Pulmonary artery endothelial cell (primary cell): ENCODE results near the gene MIEF1. TPM values are rescaled to one million over a fixed set of nuclear protein-coding genes. Genes with fewer than 3 reads are reported as not detected.
A peak's percentile ranks its signal among the peaks of the same experiment; 100 is the strongest.

ENCODE experiments used
- DNase-seq: peaks from one replicate; pipeline ENCODE4 v3.0.0-alpha.2; 2011; ENCODE audit warnings: low read depth, low spot score
- total RNA-seq: library from RNA; depleted of rRNA; stranded (reverse); fragments of >200 nt; gene quantifications from 2 replicates; pipeline ENCODE4 v1.2.3, GENCODE V29; 2014

MIEF1 gene
- total RNA-seq = 24.1 and 27.2 TPM in 2 replicates

DNA sequence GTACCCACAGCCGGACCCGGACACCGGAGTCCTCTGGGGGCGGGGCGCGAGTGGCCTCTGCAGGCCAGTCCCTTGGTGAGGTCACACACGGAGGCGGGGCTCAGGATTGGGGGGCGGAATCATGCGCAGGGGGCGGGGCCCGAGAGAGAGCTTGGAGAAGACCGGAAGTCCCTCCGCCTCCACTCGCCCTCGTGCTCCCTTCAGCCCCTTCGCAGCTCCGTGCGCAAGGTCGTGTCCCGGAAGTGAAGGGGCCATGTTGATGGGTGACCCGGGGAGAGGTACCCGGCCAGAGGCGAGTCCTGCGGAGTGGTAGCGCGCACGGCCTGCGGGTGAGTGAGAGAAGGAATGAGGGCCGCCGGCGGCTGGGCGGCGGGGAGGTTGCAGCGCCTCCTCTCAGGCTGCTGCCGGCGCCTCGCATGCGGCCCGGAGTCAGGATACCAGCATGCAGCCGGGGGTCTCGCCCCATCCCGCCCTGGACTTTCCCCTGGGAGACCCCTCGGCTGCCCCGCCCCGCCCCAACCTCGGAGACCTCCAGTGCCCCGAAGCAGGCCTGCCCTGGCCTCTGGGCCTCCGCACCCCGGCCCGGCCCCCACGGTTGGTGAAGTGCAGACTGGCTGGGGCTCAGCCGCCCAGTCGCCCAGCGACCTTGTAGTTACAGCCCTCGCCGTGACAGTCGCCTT lies at the start of gene MIEF1:
Gene MIEF1, plus strand, starts transcription at position 182 of the 680 bp plus-strand sequence. CDS start 9,005 bp downstream, outside the sequence.
- peak; percentile 71 for DNase-seq

GRCh38 chr22:39452740-39453040 lies 49.4 kb upstream of the MIEF1 start:
- DNase-seq = no peak

DNA sequence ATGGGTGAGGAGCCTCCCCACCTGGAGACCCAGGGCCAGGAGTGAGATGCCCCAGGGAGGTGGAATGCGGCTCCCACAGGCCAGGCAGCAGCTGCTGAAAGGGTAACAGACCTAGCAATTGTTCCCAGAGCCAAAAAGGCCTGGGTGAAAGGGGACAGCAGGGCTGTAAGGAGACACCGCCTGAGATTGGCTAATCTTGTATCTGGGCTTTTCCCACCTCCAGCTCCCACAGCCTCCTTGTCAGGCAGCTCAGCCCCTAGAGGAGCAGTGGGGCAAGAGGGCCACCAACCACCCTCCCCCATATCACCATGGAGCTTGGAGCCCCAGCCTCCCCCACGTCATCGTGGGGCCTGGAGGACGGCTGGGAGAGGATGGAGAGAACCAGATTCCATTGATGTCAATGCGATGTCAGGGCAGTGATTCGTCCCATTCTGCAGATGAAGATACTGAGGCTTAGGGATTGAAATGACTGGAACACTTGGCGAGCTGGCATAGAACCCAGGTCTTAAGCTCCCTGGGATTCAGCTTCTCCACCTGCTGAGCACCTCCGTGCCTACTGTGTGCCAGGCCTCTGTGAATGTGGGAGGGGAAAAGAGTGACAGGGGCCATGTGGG lies 48.2 kb upstream of the MIEF1 start:
- no peak for DNase-seq

DNA sequence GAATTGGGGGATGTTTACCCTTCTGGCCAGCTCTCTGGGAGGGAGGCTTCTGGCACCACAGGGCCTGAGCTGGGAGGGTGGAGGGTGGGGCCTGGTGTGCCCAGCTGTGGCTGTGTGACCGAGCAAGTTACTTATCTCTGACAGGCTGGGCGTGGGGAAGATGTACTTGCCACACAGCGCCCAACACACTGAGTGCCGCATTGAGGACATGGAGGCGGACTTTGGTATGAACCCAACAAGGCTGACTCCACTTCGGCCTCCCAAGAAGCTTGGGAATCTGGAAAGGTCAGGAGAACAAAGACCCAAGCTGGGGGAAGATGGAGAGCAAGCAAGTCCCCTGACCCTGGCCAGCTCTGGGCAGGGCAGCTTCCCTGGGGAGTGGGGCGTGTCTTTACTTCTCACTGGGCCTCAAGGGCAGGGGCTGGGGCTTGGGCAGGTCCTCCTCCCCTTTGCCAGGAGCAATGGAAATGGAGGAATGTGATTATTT lies 47.7 kb upstream of the MIEF1 start:
- no peak for DNase-seq

- DNase-seq = no peak
Observed at GRCh38 chr22:39456522-39457197, 45.4 kb upstream of the MIEF1 start, which contains the start of gene MGAT3. TSS of gene MGAT3 (plus strand) at chr22:39457012. CDS start at chr22:39487348, 30,336 bp downstream.

- DNase-seq = no peak
Observed at GRCh38 chr22:39457198-39457555, 44.9 kb upstream of the MIEF1 start.

DNA sequence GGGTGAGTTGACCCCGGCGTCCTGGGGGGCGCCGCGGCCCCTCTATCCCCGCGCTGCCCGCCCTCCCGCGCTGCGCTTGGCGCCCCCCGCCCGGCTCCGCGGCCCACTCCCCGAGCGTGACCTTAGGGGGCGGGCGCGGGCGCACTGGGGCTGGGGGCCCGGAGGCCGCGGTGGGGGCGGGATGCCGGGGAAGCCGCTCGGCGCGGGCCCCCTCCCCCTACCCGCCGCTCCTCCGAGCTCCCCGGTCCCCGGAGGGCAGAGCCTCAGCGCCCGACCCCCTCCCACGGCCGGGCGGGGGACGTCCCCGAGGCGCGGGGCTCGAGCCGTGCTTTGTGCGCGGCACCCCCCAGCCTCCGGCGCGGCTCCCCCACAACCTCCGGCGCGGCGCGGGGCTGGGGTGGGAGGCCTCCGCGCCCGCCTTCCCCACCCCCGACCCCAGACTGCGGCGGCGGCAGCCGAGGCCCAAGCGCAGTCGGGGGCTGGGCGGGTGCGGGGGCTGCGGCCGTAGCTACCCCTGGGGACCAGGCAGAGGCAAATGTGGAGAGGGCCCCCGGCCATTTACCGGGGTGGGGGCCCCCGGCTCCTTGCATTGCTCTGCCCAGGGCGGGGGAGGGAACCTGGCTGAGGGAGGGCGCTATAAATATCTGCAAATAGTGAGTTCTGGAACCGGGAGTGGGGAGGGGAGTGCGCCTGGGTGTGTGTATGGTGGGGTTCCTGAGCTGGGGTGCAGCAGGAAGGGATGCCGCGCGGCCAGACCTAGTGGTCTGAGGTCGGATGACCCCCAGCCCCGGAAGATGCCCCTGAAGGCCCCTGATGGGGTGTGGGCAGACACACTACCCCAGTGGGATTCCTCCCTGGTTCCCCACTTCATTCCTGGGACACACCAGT lies 44.3 kb upstream of the MIEF1 start:
- no peak for DNase-seq

DNA sequence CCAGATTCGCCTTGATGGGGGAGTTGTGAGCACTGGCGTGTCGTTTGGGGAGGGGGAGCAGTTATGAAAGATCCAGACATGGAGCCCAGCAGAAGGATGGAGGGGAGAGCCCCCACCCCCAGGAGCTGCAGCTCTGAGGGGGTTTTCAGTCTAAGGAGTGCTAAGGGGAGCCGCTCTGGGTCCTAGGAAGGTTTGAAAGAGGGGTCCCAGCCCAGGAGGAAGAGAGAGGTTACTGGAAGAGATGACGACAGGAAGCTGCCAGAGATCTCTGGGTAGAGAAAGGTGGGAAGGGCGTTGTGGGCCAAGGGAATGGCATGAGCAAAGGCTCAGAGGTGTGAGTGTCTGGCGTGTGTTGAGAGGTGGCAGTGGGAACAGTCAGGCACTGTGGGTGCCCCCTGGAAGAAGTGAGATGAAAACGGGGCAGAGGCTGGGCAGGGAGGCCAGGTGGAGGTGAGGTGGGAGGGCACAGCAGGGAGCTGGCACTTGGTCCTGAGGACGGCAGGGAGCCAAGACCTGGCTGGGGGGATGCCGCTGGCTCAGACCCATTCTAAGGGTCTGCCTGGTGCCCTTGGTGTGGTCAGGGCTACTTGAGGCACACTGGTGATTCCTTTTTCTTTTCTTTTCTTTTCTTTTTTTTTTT lies 43.5 kb upstream of the MIEF1 start:
- DNase-seq = no peak

- no peak for DNase-seq
Observed at GRCh38 chr22:39459681-39460080, 42.4 kb upstream of the MIEF1 start.

GRCh38 chr22:39462443-39463221 lies 39.5 kb upstream of the MIEF1 start:
- no peak for DNase-seq

- DNase-seq = no peak
Observed at GRCh38 chr22:39463277-39463676, 38.8 kb upstream of the MIEF1 start.

- DNase-seq = no peak
Observed at GRCh38 chr22:39463931-39464390, 38.1 kb upstream of the MIEF1 start.

GRCh38 chr22:39466228-39467006 lies 35.7 kb upstream of the MIEF1 start:
- no peak for DNase-seq

DNA sequence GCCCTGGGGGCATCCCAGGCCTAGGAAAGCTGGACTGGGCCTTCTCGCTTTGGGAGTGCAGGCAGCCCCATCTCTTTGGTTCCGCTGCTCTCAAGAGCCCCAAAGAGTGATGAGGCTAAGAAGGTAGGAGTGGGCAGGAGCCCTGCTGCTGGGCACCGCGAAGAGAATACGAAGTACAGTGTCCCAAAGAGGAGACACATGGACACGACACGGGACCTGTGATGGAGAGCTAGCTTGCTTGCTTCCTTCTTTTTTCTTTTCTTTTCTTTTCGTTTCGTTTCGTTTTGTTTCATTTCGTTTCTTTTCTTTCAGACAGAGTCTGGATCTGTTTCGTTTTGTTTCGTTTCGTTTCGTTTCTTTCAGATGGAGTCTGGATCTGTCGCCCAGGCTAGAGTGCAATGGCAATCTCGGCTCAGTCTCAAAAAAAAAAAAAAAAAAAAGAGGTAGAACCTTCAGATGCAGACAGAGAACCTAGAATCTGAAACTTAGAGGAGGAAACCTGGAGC lies 34.6 kb upstream of the MIEF1 start:
- no peak for DNase-seq

- DNase-seq = no peak
Observed at GRCh38 chr22:39468487-39469325, 33.4 kb upstream of the MIEF1 start.

DNA sequence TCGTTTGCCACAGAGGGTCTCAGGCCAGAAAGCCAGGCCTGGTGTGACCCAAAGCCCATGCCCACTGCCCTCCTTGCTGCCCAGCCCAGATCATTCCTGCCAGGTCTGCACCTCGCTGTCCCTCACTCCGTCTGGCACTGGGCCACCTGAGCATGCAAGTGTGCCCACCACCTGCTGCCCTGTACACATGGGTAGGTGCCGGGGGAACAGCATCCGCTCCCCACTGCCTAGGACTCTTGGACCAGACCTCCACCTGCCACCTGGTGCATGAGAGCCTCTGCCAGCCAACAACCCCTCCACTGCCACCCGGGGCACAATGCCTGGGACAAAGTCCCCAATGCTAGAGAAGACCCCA lies 32.8 kb upstream of the MIEF1 start:
- no peak for DNase-seq

DNA sequence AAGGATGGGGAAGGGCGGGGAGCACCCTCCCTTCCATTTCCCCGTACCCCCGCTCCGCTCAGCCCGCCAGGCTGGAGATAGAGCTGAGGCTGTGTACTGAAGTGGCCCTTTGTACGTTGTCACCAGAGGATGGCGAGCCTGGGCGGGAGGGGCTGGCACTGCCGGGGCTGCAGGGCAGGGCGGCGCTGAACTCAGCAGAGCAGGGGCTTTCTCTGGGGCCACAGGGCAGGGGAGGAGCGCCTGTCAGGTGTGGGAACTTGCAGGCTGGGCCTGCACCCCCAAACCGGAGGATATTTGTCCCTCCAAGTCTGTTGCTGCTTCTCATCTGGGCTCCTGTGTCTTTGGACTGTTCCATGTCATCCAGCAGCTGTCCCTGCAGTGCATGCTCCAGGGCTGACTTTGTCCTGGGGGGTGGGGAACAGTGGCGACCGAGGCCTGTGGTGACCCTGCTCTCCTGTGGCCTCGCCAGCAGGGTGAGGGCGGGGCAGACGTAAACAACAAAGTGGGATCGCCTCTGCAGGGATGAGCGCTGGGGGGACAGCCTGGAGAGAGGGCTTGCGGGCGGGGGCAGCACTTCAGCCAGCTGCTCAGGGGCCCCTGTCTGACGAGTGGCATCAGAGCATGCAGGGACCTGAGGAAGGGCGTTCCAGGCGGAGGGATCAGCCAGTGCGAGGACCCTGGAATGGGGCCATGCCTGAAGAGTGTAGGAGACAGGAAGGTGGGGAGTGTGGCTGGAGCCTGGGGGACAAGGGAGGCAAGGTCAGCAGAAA lies 32.2 kb upstream of the MIEF1 start:
- DNase-seq = no peak
